ENCODE results near the gene TMEM238L. TPM values are rescaled to one million over a fixed set of nuclear protein-coding genes. Genes with fewer than 3 reads are reported as not detected.
A peak's percentile ranks its signal among the peaks of the same experiment; 100 is the strongest.

Gene TMEM238L
- total and polyA plus RNA-seq, 9 donors: 0.09 to 0.35 (median 0.11) TPM; not detected in 4

DNA sequence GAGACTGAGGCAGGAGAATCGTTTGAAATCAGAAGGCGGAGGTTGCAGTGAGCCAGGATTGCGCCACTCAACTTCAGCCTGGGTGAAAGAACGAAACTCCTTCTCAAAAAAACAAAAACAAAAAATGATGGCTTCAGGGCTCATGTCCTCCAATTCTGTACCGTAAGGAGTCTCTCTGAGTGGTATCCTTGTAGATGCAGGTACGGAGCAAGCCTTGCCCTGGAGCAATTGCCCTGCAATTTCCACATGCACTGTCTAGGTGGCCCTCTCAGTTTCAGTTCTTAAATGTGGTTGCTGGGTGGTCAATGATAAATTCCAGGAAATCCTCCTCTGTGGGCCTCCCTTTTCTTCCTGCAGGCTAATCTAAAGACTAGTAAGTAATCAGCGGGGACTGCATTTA, 10.6 kb downstream of the TMEM238L start:
- no peaks in the 10 kb centered on the region for H3K27me3 ChIP-seq (ENCODE audit: control insufficient read depth, insufficient read depth, low read length)
- no peak for DNase-seq
- no peak overlapping the region for H3K4me3 ChIP-seq (ENCODE audit: low read length)
- H3K4me1 ChIP-seq (ENCODE audit: control insufficient read depth, insufficient read depth, low read length): peaks cover 29% of the 10 kb centered on the region
- no peak overlapping the region for H3K27ac ChIP-seq (ENCODE audit: low read length)
- H3K36me3 ChIP-seq (ENCODE audit: control insufficient read depth, insufficient read depth, low read length): no peaks in the 10 kb centered on the region
- no peaks in the 10 kb centered on the region for H3K9me3 ChIP-seq (replicated peaks; ENCODE audit: control insufficient read depth, low read depth, low read length)
- 92% methylated on average over 4 of the region's 7 CpGs for WGBS (ENCODE audit: insufficient coverage)

DNA sequence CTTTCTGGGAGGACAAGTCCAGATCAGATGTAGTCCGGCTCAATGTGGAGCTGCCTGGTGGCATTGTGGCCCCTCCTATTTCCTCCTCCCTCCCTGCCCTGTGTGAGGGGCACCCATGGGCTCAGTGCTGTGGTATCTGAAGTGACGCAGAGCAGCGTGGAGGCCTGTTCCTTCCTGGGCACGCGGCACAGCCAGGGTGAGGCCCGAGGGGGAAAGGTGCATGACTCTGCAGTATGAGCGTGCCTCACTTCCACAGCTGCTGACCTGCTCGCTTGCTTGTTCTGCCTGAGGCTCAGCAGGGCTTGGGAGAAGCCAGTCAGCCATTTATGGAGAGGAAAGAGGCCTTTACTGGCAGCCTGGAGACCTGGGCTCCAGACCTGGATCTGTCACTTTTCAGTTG, 11.7 kb downstream of the TMEM238L start:
- H3K27ac ChIP-seq (ENCODE audit: low read length): peak overlapping the region; percentile 20
- 61% methylated on average over 8 of the region's 8 CpGs for WGBS (ENCODE audit: insufficient coverage)
- H3K27me3 ChIP-seq (ENCODE audit: control insufficient read depth, insufficient read depth, low read length): no peaks in the 10 kb centered on the region
- H3K4me1 ChIP-seq (ENCODE audit: control insufficient read depth, insufficient read depth, low read length): peaks cover 23% of the 10 kb centered on the region
- H3K4me3 ChIP-seq (ENCODE audit: low read length): no peak overlapping the region
- peak; percentile 24 for DNase-seq
- H3K9me3 ChIP-seq (replicated peaks; ENCODE audit: control insufficient read depth, low read depth, low read length): no peaks in the 10 kb centered on the region
- no peaks in the 10 kb centered on the region for H3K36me3 ChIP-seq (ENCODE audit: control insufficient read depth, insufficient read depth, low read length)

DNA sequence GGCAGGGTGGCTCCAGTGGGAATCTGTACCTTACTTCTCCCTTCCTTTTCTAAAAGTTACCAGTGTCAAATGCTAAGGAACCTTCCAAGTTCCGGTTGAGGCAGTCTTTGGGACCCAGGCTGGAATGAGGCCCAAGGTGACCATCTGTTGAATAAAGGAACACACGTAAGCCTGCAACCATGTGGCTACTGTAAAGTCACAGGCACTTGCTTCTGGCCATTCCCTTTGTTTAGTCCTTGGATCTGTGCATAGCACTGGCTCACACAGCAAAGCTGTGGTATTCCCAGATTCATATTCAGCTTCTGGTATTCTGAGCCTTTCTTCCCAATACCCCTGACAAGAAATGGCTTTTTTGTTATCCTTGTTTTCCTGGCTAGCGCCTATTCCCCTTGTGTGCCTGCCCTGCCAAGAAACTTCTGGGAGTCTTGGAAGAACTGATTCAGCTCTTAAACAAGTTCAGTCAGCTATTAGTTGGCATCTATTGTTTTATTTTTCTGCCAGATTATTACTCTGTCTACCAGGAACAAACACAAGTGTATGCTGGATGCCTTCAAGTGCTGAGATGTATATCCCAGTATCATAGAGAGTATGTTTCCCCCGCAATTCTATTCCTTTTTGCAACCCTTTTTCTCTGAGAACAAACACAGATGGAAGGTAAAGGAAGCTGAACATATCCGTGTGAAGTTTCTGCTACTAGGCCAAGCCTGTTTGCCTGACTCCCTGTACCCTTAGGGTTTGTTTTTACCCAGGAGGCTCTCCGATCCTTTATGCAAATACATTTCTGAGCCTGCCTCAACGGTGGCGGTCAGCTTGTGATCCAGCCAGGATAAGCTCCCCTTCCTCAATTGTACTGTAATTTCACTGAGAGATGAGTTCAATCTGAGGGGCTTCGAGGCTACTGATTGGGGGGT, 13.2 kb downstream of the TMEM238L start:
- H3K36me3 ChIP-seq (ENCODE audit: control insufficient read depth, insufficient read depth, low read length): no peaks in the 10 kb centered on the region
- H3K4me3 ChIP-seq (ENCODE audit: low read length): no peak overlapping the region
- no peaks in the 10 kb centered on the region for H3K27me3 ChIP-seq (ENCODE audit: control insufficient read depth, insufficient read depth, low read length)
- H3K27ac ChIP-seq (ENCODE audit: low read length): peak overlapping the region; percentile 29
- peaks cover 26% of the 10 kb centered on the region for H3K4me1 ChIP-seq (ENCODE audit: control insufficient read depth, insufficient read depth, low read length)
- 22% methylated on average over 3 of the region's 9 CpGs for WGBS (ENCODE audit: insufficient coverage)
- no peaks in the 10 kb centered on the region for H3K9me3 ChIP-seq (replicated peaks; ENCODE audit: control insufficient read depth, low read depth, low read length)
- DNase-seq: peak; percentile 95

DNA sequence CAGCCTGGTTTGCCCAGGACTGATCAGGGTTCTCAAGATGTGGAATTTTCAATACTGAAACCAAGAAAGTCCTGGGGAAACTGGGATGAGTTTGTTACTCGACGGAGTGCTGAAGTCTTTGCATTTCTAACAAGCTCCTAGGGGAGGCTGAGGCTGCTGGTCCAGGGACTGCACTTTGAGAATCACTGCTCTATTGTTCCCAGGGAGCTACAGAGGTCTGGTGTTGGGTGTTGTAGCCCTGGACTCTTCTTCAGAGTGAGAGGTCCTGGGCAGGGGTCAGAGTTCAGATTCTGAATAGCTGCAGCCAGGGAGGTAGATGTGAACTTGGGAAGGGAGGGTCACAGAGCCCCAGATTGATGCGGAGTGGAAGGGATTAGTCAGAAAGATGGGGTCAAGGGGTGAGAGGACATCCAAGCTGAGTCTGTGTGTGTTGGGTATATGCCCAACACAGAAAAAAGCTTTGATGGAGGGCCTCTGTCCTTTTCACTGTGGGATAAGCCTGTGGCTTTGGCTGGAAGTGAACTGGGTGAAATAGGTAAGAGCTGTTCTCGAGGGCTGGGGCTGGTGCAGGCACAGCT, 14.1 kb downstream of the TMEM238L start:
- Histone ChIP-seq H3K27ac (ENCODE audit: low read length) (peak overlapping the region; percentile 29), H3K27me3 (ENCODE audit: control insufficient read depth, insufficient read depth, low read length) (no peaks in the 10 kb centered on the region), H3K4me3 (ENCODE audit: low read length) (no peak overlapping the region), H3K36me3 (ENCODE audit: control insufficient read depth, insufficient read depth, low read length) (no peaks in the 10 kb centered on the region), H3K4me1 (ENCODE audit: control insufficient read depth, insufficient read depth, low read length) (peaks cover 26% of the 10 kb centered on the region), H3K9me3 (replicated peaks; ENCODE audit: control insufficient read depth, low read depth, low read length) (no peaks in the 10 kb centered on the region)
- WGBS (ENCODE audit: insufficient coverage): 69% methylated on average over 4 of the region's 4 CpGs
- no peak for DNase-seq

DNA sequence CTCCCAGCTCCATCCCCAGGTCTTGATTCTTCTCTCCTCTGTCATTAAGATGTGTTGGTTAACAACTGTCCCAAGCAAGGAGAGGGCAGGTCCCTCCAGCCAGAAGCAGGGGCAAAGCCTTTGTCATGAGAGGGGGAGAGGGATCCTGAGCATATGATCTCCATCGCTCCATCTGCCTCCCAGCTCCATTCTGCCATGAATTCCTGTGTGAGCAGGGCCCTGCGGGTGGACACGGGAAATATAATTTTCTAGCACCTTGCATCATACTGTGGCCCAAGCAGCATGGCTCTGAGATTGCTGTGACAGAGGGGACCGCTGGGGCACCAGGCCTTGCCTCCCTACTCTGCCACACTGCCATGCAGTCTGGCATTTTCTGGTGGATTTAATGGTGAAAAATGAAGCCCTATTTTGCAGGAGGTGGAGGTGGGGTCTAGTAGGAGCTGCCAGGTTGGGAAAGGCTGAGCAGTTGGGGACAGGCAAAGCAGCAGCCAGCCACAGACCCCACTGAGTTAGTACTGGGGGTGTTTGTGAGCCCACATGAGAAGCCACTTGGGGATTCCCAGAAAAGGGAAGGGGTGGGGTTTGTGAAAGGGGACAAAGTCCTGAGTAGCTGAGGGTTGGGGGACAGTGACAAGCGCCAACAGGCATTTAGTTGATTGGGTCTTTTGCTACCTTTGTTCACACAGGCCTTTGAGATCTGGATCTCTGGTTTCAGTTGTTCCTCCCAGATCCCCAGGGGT, 16.4 kb downstream of the TMEM238L start:
- no peak overlapping the region for H3K4me3 ChIP-seq (ENCODE audit: low read length)
- no peaks in the 10 kb centered on the region for H3K27me3 ChIP-seq (ENCODE audit: control insufficient read depth, insufficient read depth, low read length)
- no peaks in the 10 kb centered on the region for H3K36me3 ChIP-seq (ENCODE audit: control insufficient read depth, insufficient read depth, low read length)
- H3K27ac ChIP-seq (ENCODE audit: low read length): no peak overlapping the region
- WGBS (ENCODE audit: insufficient coverage): 90% methylated on average over 2 of the region's 5 CpGs
- H3K9me3 ChIP-seq (replicated peaks; ENCODE audit: control insufficient read depth, low read depth, low read length): no peaks in the 10 kb centered on the region
- H3K4me1 ChIP-seq (ENCODE audit: control insufficient read depth, insufficient read depth, low read length): peaks cover 24% of the 10 kb centered on the region
- no peak for DNase-seq

DNA sequence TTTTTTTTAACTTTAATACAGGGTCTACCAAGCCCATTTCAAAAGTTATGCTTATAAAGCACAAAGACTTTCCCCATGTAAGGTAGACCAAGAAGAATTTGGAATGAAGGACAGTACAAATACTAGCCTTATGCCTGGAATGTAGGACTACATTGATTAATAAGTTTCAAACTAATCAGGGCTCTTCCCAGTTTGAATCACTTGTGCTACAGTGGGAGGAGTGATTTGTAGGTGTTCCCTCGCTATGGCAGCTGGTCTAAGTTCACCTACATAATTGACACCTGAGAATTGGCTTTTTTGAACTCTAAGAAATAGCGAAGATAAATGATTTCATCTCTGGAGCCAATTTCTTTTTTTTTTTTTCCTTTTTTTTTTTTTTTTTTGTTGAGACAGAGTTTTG, 18.6 kb downstream of the TMEM238L start:
- H3K4me1 ChIP-seq (ENCODE audit: control insufficient read depth, insufficient read depth, low read length): peaks cover 11% of the 10 kb centered on the region
- no peak overlapping the region for H3K4me3 ChIP-seq (ENCODE audit: low read length)
- DNase-seq: no peak
- H3K27ac ChIP-seq (ENCODE audit: low read length): peak overlapping the region; percentile 51
- H3K9me3 ChIP-seq (replicated peaks; ENCODE audit: control insufficient read depth, low read depth, low read length): no peaks in the 10 kb centered on the region
- H3K36me3 ChIP-seq (ENCODE audit: control insufficient read depth, insufficient read depth, low read length): no peaks in the 10 kb centered on the region
- no peaks in the 10 kb centered on the region for H3K27me3 ChIP-seq (ENCODE audit: control insufficient read depth, insufficient read depth, low read length)
- no CpG with 5 or more reads among the region's 2 CpGs for WGBS (ENCODE audit: insufficient coverage)

DNA sequence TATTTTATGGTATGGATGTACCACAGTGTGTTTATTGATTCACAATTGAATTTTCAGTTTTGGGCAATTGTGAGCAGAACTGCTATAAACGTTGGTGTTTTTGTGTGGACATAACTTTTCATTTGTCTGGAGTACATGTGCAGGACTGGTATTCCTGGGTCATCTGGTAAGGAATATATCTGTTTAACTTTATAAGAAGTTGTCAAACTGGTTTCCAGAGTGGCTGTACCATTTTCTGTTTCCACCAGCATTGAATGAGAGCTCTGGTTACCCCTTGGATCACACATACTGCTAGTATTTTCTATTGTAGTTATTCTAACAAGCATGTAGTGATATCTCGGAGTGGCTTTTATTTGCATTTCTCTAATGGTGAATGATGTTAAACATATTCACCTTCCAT, 24.3 kb downstream of the TMEM238L start:
- DNase-seq: no peak
- Histone ChIP-seq H3K9me3 (replicated peaks; ENCODE audit: control insufficient read depth, low read depth, low read length) (no peaks in the 10 kb centered on the region), H3K36me3 (ENCODE audit: control insufficient read depth, insufficient read depth, low read length) (no peaks in the 10 kb centered on the region), H3K4me3 (ENCODE audit: low read length) (no peak overlapping the region), H3K27ac (ENCODE audit: low read length) (no peak overlapping the region), H3K4me1 (ENCODE audit: control insufficient read depth, insufficient read depth, low read length) (no peaks in the 10 kb centered on the region), H3K27me3 (ENCODE audit: control insufficient read depth, insufficient read depth, low read length) (no peaks in the 10 kb centered on the region)
- no CpG with 5 or more reads among the region's 2 CpGs for WGBS (ENCODE audit: insufficient coverage)

DNA sequence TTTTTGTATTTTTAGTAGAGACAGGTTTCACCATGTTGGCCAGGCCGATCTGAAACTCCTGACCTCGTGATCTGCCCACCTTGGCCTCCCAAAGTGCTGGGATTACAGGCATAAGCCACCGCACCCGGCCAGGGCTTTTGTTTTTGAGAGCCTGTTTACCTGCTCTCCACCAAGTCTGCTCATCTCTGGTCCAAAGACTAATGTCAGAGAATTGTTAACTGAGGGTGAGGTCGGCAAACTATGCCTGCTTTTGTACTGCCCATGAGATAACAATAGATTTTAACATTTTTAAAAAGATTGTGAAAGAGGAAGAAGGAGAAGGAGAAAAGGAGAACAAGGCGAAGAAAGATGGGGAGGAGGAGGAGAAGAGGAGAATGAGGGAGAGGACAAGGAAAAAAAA, 26.0 kb downstream of the TMEM238L start:
- Histone ChIP-seq H3K9me3 (replicated peaks; ENCODE audit: control insufficient read depth, low read depth, low read length) (no peaks in the 10 kb centered on the region), H3K4me1 (ENCODE audit: control insufficient read depth, insufficient read depth, low read length) (peaks cover 5% of the 10 kb centered on the region), H3K36me3 (ENCODE audit: control insufficient read depth, insufficient read depth, low read length) (no peaks in the 10 kb centered on the region), H3K4me3 (ENCODE audit: low read length) (no peak overlapping the region), H3K27ac (ENCODE audit: low read length) (no peak overlapping the region), H3K27me3 (ENCODE audit: control insufficient read depth, insufficient read depth, low read length) (no peaks in the 10 kb centered on the region)
- WGBS (ENCODE audit: insufficient coverage): 63% methylated on average over 2 of the region's 6 CpGs
- DNase-seq: no peak

DNA sequence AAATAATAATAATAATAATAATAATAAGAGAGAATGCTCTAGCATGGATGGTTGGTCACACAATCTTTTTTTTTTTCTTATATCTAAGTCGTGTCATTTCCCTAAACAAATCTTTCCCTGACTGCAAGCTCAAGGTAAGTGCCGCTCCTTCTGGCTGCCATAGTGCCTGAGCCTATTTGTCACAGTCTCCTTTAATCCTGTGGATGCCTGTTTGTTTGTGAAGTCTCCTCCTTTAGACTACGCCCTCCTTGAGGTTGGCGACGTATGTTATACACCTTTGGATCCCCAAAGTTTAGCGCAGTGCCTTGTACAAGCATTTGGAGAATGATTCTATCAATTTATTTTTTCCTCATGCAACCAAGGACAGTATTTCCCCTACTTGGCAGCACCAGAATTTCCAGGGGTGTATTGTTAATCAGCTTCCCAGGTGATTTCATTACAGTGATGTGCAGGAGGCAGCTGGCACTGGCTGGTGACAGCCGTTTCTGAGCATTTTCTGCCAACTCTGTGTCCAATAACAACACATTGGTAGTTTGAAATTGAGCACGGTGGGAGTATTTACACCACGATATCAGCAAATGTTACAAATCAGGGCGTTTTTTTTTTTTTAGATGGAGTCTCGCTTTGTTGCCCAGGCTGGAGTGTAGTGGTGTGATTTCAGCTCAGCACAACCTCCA, 26.6 kb downstream of the TMEM238L start:
- 100% methylated on average over 1 of the region's 11 CpGs for WGBS (ENCODE audit: insufficient coverage)
- no peak for DNase-seq
- Histone ChIP-seq H3K27ac (ENCODE audit: low read length) (no peak overlapping the region), H3K9me3 (replicated peaks; ENCODE audit: control insufficient read depth, low read depth, low read length) (peaks cover 3% of the 10 kb centered on the region), H3K4me1 (ENCODE audit: control insufficient read depth, insufficient read depth, low read length) (peaks cover 6% of the 10 kb centered on the region), H3K27me3 (ENCODE audit: control insufficient read depth, insufficient read depth, low read length) (no peaks in the 10 kb centered on the region), H3K36me3 (ENCODE audit: control insufficient read depth, insufficient read depth, low read length) (no peaks in the 10 kb centered on the region), H3K4me3 (ENCODE audit: low read length) (no peak overlapping the region)

DNA sequence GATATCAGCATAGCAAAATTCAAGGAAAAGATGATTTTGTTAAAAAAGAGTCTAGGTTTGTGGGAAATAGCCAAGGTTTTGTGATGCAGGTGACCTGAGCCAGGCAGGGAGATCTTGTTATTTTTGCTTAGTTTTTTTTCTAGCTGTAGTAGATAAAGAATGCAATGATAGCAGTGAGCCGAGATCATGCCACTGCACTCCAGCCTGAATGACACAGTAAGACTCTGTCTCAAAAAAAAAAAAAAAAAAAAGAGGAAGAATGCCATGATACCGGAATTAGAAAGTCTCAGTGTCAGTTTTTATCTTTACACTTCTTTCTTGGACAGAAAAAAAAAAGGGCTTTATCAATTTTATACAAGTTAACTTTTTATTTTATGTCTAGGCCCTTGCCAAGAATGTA, 27.5 kb downstream of the TMEM238L start:
- Histone ChIP-seq H3K4me1 (ENCODE audit: control insufficient read depth, insufficient read depth, low read length) (peaks cover 6% of the 10 kb centered on the region), H3K36me3 (ENCODE audit: control insufficient read depth, insufficient read depth, low read length) (no peaks in the 10 kb centered on the region), H3K4me3 (ENCODE audit: low read length) (no peak overlapping the region), H3K27ac (ENCODE audit: low read length) (no peak overlapping the region), H3K9me3 (replicated peaks; ENCODE audit: control insufficient read depth, low read depth, low read length) (peaks cover 5% of the 10 kb centered on the region), H3K27me3 (ENCODE audit: control insufficient read depth, insufficient read depth, low read length) (no peaks in the 10 kb centered on the region)
- WGBS (ENCODE audit: insufficient coverage): no CpG with 5 or more reads among the region's 2 CpGs
- DNase-seq: no peak

Data from muscle of leg (tissue), 11 donors.